ENCODE measurements around the gene ANK3.

ANK3 gene

DNA sequence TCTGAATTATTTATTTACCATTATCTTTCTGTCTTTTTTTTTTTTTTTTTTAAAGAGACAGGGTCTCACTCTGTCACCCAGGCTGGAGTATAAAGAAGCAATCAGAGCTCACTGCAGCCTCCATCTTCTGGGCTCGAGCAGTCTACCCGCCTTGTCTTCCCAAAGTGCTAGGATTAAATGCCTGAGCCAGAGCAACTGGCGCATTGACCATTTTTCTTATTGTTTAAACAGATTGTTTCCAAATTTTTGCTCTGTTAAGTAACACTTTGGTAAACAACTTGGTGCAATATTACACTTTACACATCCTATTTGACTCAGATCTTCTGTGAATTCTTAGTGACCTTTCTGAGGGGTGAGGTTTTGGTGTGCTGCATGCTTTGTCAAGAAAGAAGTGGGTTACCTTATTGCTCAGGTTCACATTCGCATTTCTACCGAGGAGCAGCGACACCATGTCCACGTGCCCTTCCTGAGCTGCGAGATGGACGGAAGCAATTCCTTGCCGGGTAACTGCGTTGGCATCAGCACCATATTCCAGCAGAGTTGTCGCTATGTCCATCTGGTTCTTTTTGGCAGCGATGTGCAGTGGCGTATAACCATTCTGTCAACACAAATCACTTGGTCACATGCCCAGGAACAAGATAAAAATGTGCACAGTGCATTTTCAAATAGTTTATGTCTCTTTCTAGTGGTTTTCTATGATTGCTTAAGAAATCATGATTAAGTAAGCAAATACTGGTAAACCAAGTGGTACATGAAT, 203.2 kb downstream of the ANK3 start:
- peak in 4 of 56 donors; percentile 2 to 26 (median 11) for DNase-seq

DNA sequence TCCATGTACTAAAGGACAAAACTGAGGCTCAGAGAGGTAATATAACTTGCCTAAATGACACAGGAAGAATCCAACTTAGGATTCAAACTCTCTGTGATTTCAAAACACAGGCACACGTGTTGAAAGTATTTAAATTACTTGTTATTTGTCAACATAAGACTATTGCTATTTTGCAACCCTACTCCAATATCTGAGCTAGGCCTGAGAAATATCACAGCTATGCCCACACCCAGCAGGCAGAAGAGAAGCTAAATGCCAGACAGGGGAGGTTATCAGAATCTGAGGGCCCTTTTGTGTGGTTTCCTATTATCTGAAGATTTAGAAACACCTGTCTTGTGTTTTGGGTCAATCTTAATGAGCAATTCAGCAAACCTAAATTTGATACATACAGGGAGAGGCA, 204.3 kb downstream of the ANK3 start:
- DNase-seq, result no peak

DNA sequence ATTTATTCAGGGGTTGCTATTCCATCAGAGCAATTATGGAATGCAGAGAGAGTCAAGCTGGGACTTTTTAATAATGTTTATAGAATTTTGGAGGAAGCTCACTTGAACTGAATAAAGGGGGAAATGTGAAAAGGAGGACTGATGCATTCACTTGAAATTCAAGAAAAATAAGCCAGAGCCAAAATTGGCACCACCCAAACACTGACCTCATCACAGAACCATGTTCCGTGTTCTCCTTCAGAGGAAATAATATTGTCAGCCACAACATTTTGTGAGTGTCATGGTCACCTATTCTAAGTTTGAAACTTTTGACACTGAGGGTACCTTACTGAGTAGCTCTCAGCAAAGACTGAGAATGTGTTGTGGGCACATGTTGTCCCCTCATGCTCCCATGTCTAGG, 207.0 kb downstream of the ANK3 start:
- DNase-seq, result no peak

GRCh38 chr10:60176925-60177324, 212.8 kb downstream of the ANK3 start:
- no peak for DNase-seq

- DNase-seq, result no peak
Observed at GRCh38 chr10:60175441-60175971, 214.2 kb downstream of the ANK3 start.

DNA sequence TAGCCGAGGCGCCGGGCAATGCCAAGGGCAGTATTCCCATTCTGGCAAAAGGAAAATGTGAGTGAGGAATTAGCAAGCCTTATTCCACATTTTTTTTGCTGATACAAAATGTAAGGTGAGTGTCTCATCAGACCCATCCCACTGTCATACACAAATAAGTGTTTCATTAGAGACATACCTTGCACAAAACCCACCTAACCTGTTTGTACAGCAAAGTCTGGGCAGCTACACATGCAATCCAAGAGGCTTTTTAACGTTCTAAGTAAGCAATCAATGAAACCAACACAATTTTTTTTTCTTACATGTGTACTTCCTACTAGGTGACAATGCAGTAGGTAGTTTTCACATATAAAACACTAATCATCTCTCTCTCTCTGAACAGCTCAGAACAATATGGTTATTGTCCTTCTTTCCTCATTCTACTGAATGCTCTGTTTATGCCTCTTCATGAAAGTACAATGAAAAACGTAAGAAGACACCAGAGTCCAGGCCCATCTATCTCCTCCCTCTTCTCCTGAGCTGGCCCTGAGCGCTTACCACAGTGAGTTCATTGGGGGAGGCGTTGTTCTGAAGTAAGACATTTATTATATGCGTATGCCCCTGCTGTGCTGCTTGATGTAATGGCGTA, 217.2 kb downstream of the ANK3 start:
- peak in 2 of 56 donors; percentile 4 to 7 for DNase-seq

- DNase-seq, result no peak
Observed at GRCh38 chr10:60171436-60172013, 218.2 kb downstream of the ANK3 start.

- DNase-seq, result no peak
Observed at GRCh38 chr10:60170250-60170649, 219.4 kb downstream of the ANK3 start.

- DNase-seq, result no peak
Observed at GRCh38 chr10:60169111-60169510, 220.6 kb downstream of the ANK3 start.

- no peak for DNase-seq
Observed at GRCh38 chr10:60167050-60167449, 222.6 kb downstream of the ANK3 start.

DNA sequence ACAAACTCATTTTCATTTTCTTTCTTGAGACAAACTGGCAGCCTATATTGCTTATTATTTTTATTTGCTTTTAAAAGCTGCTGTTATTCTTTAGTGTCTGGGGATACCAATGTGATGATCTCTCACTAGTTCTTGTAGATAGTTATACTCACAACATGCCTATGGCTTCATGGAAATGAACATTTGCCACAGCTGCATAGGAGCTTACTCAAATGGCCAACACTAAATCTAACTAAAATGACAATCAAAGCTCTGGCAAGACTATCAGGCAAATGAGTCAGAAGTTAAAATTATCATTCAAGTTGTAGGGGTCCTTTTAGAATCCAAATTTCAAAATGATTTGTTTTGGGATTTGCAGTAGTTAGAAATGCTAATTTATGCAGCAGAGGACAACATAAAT, 225.9 kb downstream of the ANK3 start:
- no peak for DNase-seq

- DNase-seq, result no peak
Observed at GRCh38 chr10:60162631-60163030, 227.0 kb downstream of the ANK3 start.

GRCh38 chr10:60155943-60156683, 233.6 kb downstream of the ANK3 start:
- DNase-seq, result peak in 38 of 56 donors; percentile 3 to 69 (median 28)

- DNase-seq, result no peak
Observed at GRCh38 chr10:60155099-60155877, 234.4 kb downstream of the ANK3 start.

DNA sequence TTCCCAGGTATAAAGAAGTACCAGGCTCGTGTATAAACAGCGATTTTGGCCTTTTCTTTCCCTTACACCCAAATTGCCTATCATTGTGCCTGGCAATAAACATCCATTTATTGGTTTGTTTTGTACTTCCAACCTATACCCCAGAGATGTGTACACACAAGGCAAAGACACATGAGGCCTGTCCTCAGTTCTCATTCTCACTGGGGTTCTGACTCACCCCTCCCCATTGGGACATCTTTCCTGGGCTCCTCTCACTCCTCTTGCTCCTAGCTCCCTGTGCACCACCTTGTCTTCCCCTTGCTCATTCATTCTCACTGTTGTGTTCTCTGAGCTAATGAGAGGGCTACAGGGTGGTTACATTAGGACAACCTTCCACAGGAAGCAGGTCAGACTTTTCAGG, 240.7 kb downstream of the ANK3 start:
- DNase-seq, result no peak

DNA sequence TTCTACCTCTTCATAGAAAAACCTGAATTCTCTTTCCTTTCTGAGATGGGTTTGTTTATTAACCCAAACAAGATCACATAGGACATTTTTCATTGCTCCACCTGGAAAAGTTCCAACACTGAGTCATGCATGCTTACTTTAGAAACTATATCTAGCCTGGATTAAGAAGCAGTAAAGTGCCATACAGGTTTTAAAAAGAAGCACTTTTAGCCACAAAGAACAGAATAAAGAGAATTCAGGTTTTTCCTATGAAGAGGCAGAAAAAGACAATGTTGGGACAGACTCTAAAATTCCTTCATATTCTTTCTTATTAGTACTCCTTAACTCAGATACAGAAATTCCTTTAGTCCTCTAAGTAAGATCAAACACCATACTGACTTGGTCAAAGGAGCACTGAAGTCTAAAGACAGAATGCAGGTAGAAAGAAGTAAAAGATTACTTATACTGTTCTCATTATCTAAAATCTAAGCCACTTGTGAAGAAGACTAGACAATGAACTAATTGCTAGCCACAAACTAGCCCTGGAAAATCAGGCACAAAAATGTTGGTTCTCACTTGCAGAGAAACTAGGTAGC, 241.3 kb downstream of the ANK3 start:
- DNase-seq, result no peak

DNA sequence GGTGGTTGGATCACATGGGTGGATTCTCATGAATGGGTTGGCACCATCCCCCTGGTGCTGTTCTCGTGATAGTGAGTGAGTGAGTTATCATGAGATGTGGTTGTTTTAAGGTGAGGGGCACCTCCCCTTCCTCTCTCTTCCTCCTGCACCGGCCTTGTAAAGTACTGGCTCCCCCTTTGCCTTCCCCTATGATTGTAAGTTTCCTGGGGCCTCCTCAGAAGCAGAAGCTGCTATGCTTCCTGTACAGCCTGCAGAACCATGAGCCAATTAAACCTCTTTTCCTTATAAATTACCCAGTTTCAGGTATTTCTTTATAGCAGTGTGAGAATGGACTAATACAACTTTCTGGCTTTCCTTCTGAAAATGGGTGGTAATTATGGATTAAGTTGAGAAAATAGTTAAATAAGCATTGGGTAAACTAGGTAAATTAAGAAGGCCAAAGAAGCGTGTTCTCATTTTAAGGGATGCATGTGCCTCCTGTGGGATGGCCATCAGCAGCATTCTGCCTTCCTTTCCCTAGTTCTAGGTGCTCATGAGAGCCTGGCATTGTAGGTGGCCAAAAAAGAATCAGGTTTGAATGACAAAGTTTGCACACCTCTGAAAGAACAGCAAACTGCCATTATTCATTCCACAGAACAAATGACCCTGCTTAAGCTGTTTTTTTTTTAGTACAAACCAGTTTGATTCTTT, 242.0 kb downstream of the ANK3 start:
- DNase-seq, result no peak

GRCh38 chr10:60147025-60147424, 242.7 kb downstream of the ANK3 start:
- no peak for DNase-seq

DNA sequence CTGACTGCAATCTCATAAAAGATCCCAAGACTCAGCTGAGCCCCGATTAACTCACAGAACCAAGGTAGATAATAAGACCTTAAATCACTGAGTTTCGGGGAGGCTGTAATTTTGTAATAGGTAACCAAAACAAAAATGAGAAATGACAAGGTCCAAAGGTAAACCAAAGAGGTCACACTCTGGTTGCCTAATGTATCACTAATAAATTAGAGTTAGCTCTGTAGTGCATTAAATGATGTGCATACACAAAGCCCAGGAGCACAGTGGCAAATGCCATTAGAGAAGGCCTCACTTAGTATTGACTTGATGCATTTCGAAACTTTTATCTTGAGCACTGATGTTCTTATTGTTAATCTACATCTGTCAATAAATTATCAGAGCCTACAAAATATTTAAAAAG, 245.6 kb downstream of the ANK3 start:
- no peak for DNase-seq

DNA sequence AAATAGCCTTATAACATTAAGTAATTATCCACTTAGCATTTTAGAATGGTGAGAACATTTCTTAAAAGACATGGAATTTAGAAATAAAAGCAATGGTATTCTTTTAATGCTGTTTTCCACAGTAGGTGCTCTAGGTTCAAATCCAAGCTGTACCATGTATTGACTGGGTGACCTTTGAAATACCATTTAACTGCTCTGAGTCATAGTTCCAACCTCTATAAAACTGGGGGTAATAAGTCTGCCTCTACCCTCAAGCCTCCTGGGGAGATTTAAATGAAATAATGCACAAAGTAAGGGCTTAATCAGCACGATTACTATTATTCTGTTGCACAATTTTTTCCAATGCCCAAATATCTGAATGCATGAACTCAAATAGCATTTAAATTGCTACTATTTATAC, 246.9 kb downstream of the ANK3 start:
- no peak for DNase-seq
